ENCODE measurements around the gene FBXO31.

DNA sequence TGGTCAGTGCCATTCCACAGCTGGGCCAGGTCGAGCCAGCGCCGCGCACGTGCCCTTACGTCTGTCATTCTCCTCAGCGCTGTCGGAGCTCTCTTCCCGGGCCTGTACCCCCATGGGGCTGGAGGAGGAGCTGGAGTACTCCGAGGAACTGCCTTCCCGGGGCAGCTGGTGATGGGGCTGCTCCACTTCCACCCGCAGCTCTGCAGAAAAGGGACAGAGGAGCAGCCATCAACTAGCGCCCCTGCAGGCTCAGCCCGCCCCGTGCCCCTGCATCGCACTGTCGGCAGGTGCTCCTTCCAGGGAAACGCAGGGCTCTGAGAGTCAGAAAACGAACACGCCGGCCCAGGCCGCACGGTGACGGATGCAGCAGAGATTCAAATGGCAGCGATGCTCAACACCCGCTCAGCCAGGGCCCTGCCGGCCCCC lies 29.4 kb upstream of the FBXO31 start:
- no peak for TF ChIP-seq ZNF207 (IDR thresholded peaks at IDR 0.05; ENCODE audit: borderline replicate concordance)
- no peak for TF ChIP-seq FOXM1 (IDR thresholded peaks at IDR 0.05; ENCODE audit: low read depth, low read length)
- TF ChIP-seq, protein P1, sequence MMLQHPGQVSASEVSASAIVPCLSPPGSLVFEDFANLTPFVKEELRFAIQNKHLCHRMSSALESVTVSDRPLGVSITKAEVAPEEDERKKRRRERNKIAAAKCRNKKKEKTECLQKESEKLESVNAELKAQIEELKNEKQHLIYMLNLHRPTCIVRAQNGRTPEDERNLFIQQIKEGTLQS (IDR thresholded peaks at IDR 0.05; ENCODE audit: borderline replicate concordance, extremely low read depth, low read depth, low read length): no peak
- TF ChIP-seq, protein P2, sequence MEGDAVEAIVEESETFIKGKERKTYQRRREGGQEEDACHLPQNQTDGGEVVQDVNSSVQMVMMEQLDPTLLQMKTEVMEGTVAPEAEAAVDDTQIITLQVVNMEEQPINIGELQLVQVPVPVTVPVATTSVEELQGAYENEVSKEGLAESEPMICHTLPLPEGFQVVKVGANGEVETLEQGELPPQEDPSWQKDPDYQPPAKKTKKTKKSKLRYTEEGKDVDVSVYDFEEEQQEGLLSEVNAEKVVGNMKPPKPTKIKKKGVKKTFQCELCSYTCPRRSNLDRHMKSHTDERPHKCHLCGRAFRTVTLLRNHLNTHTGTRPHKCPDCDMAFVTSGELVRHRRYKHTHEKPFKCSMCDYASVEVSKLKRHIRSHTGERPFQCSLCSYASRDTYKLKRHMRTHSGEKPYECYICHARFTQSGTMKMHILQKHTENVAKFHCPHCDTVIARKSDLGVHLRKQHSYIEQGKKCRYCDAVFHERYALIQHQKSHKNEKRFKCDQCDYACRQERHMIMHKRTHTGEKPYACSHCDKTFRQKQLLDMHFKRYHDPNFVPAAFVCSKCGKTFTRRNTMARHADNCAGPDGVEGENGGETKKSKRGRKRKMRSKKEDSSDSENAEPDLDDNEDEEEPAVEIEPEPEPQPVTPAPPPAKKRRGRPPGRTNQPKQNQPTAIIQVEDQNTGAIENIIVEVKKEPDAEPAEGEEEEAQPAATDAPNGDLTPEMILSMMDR (IDR thresholded peaks at IDR 0.05 in 2 of 3, conservative IDR thresholded peaks at IDR 0.05 in 1 of 3; ENCODE audit: control insufficient read depth in 2 of 3, extremely low read depth in 1 of 3, insufficient read depth in 1 of 3, low read depth in 3 of 3, low read length in 3 of 3): no peak
- no peak for TF ChIP-seq NFYB (IDR thresholded peaks at IDR 0.05; ENCODE audit: insufficient read depth, low read depth, low read length)
- TF ChIP-seq BRCA1 (IDR thresholded peaks at IDR 0.05; ENCODE audit: low read depth, low read length): no peak
- TF ChIP-seq STAT3 (IDR thresholded peaks at IDR 0.05; ENCODE audit: low read depth, low read length): no peak
- TF ChIP-seq, protein P3, sequence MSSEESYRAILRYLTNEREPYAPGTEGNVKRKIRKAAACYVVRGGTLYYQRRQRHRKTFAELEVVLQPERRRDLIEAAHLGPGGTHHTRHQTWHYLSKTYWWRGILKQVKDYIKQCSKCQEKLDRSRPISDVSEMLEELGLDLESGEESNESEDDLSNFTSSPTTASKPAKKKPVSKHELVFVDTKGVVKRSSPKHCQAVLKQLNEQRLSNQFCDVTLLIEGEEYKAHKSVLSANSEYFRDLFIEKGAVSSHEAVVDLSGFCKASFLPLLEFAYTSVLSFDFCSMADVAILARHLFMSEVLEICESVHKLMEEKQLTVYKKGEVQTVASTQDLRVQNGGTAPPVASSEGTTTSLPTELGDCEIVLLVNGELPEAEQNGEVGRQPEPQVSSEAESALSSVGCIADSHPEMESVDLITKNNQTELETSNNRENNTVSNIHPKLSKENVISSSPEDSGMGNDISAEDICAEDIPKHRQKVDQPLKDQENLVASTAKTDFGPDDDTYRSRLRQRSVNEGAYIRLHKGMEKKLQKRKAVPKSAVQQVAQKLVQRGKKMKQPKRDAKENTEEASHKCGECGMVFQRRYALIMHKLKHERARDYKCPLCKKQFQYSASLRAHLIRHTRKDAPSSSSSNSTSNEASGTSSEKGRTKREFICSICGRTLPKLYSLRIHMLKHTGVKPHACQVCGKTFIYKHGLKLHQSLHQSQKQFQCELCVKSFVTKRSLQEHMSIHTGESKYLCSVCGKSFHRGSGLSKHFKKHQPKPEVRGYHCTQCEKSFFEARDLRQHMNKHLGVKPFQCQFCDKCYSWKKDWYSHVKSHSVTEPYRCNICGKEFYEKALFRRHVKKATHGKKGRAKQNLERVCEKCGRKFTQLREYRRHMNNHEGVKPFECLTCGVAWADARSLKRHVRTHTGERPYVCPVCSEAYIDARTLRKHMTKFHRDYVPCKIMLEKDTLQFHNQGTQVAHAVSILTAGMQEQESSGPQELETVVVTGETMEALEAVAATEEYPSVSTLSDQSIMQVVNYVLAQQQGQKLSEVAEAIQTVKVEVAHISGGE (CRISPR knock-in tag; IDR thresholded peaks at IDR 0.05): no peak
- no peak for TF ChIP-seq CREM (IDR thresholded peaks at IDR 0.05; ENCODE audit: low read depth)
- TF ChIP-seq MYC (IDR thresholded peaks at IDR 0.05; ENCODE audit: insufficient read depth, insufficient read length, insufficient replicate concordance, low read length, severe bottlenecking): no peak
- TF ChIP-seq ZNF24 (IDR thresholded peaks at IDR 0.05): no peak
- no peak for TF ChIP-seq YBX1 (IDR thresholded peaks at IDR 0.05)
- TF ChIP-seq, protein P4, sequence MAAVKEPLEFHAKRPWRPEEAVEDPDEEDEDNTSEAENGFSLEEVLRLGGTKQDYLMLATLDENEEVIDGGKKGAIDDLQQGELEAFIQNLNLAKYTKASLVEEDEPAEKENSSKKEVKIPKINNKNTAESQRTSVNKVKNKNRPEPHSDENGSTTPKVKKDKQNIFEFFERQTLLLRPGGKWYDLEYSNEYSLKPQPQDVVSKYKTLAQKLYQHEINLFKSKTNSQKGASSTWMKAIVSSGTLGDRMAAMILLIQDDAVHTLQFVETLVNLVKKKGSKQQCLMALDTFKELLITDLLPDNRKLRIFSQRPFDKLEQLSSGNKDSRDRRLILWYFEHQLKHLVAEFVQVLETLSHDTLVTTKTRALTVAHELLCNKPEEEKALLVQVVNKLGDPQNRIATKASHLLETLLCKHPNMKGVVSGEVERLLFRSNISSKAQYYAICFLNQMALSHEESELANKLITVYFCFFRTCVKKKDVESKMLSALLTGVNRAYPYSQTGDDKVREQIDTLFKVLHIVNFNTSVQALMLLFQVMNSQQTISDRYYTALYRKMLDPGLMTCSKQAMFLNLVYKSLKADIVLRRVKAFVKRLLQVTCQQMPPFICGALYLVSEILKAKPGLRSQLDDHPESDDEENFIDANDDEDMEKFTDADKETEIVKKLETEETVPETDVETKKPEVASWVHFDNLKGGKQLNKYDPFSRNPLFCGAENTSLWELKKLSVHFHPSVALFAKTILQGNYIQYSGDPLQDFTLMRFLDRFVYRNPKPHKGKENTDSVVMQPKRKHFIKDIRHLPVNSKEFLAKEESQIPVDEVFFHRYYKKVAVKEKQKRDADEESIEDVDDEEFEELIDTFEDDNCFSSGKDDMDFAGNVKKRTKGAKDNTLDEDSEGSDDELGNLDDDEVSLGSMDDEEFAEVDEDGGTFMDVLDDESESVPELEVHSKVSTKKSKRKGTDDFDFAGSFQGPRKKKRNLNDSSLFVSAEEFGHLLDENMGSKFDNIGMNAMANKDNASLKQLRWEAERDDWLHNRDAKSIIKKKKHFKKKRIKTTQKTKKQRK (IDR thresholded peaks at IDR 0.05; ENCODE audit: low read depth, low read length): no peak
